GM12864 (cell line): ENCODE measurements around the gene SH3TC1.

Experiments
- DNase-seq: peaks from one replicate; pipeline ENCODE4 v3.0.0-alpha.2; 2011; ENCODE audit warnings: low read depth
- H3K4me3 ChIP-seq: 2 replicates; pipeline ENCODE4 v1.5.1; 2011; ENCODE audit warnings: mild to moderate bottlenecking, low read depth, low read length, control low read depth
- CTCF ChIP-seq: IDR thresholded peaks from 2 replicates; pipeline ENCODE4 v1.5.1; 2011; ENCODE audit warnings: low read depth, mild to moderate bottlenecking, moderate library complexity, low read length, control low read depth, inconsistent platforms; ENCODE audit errors: missing control alignments

SH3TC1 gene

GRCh38 chr4:8204576-8205227 is 5.6 kb downstream of the SH3TC1 start:
- no peak for TF ChIP-seq CTCF
- no peak overlapping the region for H3K4me3 ChIP-seq
- no peak for DNase-seq

- no peak overlapping the region for H3K4me3 ChIP-seq
- no peak for DNase-seq
- TF ChIP-seq CTCF = no peak
Measured at GRCh38 chr4:8205241-8205707, 6.2 kb downstream of the SH3TC1 start.

- TF ChIP-seq CTCF = no peak
- no peak for DNase-seq
- H3K4me3 ChIP-seq = no peak overlapping the region
Measured at GRCh38 chr4:8205749-8206611, 6.9 kb downstream of the SH3TC1 start.

- no peak for TF ChIP-seq CTCF
- DNase-seq = no peak
- H3K4me3 ChIP-seq = no peak overlapping the region
Measured at GRCh38 chr4:8207314-8207713, 8.2 kb downstream of the SH3TC1 start.

GRCh38 chr4:8208565-8208964 is 9.5 kb downstream of the SH3TC1 start:
- H3K4me3 ChIP-seq = no peak overlapping the region
- TF ChIP-seq CTCF = no peak
- DNase-seq = no peak

- DNase-seq = no peak
- no peak overlapping the region for H3K4me3 ChIP-seq
- TF ChIP-seq CTCF = no peak
Measured at GRCh38 chr4:8209181-8209874, 10.2 kb downstream of the SH3TC1 start.
